ENCODE results near the gene ATXN10.

Gene ATXN10

DNA sequence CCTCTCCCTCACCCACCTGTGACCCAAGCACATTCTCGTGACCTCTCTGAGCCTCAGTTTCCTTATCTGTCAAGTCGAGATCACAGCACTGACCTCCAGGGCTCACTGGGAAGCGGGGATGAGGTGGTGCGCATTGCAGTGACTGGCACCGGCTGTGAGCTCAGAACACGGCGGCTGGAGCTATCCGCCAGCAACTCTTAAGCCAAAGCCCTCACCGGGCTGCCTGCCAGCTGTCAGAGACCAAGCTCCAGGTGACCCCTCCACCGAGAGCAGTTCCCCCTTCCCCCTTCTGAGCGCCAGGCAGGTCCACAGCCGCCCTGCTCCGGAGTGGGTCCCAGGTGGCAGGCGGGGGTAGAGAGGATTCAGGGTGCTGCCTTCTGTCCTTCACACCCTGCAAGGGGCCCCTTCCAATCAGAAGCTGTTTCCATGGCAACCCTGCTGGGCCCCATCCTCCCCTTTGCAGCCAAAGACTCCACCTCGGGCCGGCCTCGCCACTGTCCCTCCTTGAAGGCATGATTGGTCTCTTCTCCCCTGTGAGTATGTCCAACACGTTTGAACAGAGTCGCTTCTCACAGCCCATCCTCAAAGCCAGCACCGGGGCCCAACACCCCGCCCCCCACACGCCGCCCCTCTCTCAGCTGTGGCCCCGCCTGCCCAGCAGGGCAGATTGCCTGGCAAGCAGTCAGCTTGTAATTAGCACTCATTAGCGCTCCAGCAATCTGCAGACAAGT, 206.6 kb downstream of the ATXN10 start:
- no peak for DNase-seq (ENCODE audit: low read depth)

DNA sequence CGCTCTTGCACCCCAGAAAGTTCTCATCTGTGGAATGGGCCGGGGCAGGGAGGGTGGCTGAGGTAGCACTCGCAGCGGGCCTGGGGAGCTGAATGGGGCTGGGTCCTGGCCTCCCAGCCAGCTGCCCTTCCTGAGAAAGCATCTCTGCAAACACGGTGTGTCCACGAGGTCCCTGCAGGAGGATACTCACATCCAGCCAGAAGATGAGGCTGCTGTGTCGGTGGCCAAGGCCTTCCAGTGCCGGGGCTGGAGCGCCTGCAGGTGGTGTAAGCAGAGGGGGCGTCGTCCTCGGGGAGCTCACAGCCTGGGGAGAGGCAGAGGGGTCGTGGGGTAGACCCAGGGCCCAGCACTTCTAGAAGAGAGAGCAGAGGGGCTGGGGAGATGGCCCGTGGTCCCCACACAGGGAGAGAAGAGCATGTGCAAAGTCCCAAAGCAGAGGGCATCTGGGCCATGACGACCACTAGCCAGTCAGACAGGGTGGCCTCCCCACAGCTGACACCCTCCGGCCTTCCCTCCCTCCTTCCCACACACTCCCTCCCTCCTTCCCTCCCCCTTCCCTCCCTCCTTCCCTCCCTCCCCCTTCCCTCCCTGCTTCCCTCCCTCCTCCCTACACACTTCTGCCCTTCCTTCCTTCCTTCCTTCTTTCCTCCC, 207.4 kb downstream of the ATXN10 start:
- no peak for DNase-seq (ENCODE audit: low read depth)

DNA sequence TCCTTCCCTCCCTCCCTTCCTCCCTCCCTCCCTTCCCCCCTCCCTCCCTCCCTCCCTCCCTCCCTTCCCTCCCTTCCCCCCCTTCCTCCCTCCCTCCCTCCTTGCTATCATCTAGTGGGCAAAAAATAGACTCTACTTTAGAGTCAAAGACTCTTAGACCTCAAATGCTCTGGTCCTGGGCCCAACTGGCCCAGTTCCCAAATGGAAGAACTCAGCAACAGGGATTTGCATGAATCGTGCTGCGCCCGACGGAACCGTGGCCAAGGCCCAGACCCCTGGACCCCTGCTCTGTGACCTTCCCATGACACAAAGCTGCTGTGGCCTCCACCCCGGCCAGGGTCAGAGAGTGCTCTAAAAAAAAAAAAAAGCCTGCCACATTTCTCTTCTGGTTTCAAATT, 207.9 kb downstream of the ATXN10 start:
- DNase-seq (ENCODE audit: low read depth), result no peak

DNA sequence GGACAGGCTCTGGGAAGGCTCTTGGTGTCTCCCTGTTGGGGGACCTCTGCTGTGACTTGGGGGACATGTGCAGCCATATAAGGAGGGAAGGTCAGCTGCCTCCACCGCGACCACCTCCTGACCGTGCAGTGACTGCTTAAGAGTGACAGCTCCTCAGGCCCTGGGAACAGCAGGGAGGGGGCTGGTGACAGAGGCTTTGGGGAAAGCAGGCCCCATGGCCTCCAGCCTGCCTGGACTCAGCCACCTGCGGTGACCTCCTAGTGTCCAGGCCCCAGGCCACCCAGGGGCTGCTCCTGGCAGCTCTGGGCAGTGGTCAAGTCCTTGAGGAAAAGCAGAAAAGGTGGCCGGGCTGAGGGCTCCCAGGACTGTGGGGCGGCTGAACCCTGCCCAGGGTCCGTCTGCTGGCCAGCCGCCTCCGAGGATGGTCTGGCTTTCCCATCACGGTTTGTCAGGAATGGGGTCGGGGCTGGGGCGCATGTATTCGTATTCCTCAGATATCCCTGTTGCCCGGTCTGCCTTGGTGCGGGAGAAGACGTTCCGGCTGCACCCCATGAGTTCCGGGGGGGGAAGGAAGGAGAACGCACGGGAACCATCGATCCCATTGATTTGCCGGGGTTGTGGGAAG, 208.6 kb downstream of the ATXN10 start:
- DNase-seq (ENCODE audit: low read depth), result no peak

DNA sequence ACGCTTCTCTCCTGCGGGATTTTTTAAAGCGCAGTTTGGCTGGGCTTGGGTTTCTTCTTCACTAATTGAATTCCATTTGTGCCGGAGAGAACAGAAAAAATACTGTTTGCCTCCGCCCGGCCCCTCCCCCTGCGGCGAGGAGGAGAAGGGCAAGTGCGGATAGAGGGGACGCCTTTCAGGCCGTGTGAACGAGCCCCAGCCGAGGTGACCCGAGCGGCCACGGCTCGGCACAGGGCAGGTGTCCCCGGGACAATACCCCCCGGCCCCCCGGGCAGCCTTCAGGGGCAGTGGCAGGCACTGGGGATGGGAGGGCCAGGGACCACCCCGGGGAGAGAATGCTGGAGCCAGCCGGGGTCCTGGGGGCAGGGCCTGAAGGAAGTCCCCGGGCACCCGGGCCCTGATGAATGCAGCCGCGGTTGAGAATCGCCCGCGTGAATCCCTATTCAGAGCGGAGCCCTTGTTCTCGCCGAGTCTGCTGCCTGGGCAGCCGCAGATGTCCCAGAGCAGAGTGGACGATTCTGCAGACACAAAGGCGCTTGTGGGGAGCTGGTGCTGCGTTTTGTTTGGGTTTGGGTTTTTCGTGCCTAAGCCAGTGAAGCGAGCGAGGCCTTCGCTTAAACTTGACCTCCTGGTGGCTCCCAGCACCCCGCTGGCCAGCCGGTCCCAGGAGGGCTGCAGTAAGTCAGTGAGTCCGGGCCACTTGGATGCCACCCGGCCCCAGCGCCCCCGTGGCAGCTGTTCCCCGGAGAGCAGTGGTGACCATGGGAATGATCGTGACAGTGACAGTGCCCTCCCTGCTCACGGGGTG, 209.3 kb downstream of the ATXN10 start:
- DNase-seq (ENCODE audit: low read depth), result no peak

DNA sequence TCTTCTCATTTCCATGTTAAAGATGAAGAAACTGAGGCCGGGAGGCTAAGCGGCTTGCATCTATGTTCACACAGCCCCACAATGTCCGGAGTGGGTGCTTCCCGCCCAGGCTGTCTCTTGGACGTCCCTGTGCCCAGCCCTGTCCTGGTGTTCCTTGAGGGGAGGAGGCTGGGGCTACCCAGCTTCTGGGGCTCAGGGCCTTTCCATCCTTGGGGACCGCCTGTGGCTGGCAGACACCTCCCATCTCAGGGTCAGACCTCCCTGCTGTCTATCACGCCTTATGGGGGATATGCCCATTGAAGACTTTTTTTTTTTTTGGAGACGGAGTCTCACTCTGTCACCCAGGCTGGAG, 209.9 kb downstream of the ATXN10 start:
- no peak for DNase-seq (ENCODE audit: low read depth)

DNA sequence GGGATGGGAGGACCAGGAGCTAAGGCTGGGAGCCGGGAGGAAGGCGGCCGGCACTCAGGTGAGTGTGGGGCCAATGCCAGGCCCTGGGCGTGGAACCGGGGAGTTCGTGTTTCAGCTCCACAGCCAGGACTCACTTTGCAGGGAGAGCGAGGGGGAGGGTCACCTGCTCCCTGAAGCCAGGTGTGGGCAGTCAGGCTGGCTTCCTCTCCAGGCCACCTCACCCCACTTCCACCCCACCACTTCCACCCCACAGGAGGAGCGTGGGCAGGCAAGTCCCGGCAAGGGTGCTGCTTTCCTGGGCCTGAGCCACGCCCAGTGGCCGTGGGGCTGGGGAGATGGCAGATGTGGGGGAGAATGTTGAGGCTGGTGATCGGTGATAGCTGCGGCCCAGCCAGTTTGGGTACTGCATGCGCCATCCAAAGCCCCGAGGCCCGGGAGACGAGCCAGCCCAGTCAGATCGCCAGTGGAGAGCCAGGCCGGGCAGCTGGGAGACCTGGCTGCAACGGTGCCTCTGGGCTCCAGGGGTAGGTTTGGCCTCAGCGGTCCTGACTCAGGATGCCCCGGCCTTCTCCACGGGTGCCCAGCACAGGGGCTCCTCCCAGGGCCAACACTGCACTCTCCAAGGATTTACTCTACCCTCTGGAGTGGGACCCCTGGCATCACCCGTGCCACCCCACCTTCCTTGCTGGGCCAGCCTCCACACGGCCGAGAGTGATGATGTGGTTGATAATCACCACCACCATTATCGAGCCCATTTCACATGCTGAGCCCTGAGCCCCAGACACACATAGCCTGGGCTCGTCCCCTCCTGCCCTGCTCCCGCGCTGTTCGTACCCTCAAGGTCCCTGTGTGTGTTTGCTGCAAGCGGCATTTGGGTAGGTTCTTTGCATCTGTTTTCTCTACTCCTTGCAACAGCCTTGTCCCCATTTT, 211.5 kb downstream of the ATXN10 start:
- no peak for DNase-seq (ENCODE audit: low read depth)

DNA sequence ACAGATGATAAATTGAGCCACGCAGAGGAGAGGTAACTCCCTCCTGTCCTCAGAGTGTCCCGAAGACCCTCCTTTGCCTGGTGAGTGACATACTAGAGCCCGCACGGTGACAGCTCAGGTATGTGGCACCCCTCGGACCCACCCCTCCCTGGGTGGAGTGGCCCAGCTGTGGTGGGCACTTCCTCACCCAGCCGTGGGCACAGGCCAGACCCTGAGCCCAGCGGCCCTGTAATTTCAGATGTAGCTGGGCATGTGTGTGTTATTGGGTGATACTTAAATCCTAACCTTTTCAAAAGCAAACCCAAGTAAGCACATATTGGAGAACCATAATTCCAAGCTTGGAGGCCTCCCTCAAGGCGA, 212.2 kb downstream of the ATXN10 start:
- DNase-seq (ENCODE audit: low read depth), result no peak

DNA sequence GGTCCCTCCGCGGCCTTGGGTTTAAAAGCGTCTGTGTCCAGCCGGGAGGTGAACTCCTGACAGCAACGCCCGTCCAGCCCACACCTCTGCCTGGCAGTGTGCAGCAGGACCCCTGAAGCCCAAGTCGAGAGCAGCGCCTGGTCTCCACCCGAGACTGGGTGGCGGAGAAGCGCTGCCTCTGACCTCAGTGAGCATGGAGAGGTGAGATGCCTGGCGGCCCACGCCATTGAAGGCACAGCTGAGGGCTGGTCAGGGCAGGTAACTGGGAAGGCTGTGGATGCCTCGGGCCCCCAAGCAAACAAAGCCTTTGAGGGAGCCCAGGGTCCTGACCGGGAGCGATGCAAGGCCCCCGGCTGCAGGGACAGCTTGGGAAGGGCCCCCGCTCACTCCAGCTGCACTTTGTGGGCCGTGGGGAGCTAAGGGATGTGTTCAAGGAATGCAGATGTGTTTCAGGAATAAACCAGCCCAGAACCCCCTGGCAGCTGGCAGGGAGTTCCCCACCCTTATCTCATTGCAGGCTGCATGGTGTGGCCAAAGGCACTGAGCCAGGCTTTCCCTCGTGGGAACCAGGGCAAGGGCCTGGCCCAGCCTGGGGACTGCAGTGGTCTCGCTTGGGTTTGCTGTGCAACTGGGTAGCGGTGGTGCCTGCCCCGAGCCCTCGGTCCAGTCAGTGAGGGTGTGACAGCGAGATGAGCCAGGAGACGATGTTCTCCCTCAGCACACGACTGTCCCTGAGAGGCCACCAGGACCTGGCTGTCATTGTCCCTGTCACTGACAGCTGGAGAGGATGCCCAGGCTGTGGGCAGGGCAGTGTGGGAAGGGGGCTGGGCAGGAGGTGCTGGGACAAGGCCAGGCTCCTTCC, 212.8 kb downstream of the ATXN10 start:
- DNase-seq (ENCODE audit: low read depth), result no peak

DNA sequence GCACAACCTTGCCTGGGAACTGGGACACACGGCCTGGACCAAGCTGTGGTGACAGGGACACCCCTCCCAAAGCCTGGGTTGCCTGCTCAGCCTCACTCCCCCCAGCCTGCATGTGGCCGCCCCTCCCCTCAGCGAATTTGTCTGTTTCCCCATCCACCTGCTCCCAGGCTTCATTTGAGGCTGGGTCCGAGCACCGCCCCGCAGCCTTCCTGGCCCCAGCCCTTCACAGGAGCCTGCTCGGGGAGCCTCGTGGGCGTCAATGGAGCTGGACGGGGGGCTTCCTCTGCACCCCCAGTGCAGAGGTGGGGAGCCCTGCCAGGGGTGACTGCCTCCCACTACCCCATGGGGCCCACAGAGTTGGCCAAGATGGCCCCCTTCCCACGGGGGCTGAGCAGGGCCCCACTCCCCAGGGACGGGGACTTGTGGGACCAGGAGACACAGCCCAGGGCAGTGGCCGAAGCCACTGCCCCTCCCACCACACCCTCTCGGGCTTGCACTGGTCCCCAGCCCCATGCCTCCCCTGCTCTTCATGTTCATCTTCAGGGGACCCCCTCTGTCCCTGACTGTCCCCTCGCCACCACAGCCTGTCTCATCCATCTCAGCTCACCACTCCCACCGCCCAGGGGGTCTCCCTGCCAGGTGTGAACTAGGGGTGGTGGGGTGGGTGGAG, 213.7 kb downstream of the ATXN10 start:
- no peak for DNase-seq (ENCODE audit: low read depth)

DNA sequence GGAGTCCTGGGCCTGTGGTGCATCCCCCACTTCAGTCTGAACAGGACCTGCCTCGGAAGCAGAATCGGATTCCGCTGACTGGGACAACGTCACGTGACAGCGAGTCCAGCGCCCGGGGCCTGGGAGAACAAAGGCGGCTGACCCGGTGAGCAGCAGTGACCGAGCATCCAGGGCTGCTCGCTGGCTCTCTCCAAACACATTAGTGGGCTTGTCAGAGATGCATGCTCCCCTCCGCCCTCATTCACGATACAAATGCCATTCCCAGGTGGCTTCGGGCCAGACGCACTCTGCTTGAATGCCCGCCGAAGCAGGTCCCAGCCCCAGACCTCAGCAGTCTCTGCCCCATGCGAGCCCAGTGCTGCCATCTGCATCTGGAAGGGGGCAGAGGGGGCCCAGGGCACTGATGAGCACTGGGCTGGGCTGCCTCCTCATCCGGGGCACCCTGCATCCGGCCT, 214.3 kb downstream of the ATXN10 start:
- DNase-seq (ENCODE audit: low read depth), result no peak

DNA sequence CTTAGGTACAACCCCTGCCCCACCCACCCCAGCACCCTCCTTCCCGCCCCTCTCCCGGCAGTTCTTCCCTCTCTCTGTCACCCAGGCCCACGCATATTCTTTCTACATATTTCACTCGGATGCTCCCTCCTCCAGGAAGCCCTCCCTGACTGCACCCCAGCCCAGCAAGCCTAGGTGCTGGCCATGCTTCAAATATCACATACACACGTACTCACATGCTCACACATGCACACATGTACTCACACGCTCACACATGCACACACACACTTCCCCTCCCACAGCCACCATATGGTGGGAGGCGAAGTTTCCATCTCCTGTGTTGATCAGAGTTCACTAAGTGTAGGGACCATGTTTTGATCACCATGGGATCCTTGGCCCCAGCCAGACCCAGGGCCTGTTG, 214.9 kb downstream of the ATXN10 start:
- DNase-seq (ENCODE audit: low read depth), result no peak

DNA sequence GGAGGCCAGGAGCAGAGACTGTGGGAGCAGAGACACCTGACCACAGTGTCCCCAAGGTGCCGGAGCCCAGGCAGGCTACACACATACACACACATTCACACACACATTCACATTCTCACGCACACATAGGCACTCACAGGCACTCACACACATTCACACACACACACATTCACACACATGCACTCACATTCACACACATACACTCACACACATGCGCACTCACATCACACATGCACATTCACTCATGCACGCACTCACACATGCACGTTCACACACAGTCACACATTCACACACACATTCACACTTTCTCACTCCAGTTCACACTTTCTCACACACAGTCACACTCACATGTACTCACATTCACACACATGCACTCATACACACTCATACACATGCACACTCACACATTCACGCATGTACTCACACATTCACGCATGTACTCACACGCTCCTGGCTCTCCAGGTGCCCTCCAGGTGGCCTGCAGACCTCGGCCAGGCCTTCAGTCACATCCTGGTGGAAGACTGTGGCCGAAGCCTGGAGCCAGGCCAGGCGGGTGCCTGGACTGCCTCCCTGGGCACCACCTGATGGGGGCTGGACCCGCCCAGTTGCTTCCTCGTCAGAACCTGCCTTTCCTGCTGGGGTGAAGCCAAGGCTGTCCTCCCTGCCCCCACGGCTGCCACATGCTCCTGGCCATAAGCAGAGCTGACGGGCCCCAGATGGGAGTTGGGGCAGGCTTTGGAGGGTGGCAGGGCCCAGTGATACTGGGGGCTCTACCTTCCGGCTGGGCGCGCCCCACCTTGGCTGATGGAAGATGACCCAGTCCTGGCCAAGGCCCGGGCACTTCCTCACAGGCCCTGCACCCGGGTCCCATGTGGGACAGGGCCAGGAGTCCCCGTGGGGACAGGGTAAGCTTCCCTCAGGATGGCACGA, 215.8 kb downstream of the ATXN10 start:
- no peak for DNase-seq (ENCODE audit: low read depth)

DNA sequence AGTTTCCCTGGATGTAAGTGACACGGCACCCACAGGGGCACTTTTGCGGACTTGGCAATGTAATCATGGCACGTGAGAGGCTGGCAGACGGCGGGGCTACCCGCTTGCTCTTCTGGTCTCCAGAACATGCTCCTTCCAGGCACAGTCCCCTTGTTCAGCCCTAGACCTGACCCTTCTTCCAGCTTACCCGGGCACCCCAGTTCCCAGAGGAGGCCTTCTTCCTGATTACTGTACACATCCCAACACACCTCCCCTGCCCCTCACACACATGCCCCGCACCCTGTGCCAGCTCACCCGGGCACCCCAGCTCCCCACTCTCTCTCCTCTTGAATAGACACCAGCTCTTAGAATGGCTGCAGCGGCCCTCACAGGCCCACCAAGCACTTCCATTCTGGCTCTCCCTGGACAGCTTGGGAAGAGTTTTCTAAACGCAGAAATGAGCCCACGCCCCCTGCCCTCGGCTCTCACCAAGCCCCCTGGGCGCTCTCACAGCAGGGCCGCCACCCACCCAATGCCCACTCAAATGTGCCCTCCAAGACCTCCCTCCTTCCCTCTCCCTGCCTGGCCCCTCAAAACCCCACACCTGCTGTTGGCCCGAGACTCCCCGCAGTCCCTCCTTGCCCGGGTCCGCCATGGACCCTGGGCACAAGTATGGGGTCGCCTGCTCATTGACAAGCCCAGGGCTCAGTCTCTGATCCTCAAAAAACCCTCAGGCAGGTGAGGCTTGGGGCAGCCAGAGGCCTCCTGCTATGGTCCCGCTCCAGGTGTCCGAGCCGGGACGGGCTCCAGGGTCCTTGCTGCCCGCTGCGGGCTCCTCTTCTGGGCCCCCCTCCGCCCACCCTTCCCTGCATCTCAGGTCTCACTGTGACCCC, 216.8 kb downstream of the ATXN10 start:
- no peak for DNase-seq (ENCODE audit: low read depth)

DNA sequence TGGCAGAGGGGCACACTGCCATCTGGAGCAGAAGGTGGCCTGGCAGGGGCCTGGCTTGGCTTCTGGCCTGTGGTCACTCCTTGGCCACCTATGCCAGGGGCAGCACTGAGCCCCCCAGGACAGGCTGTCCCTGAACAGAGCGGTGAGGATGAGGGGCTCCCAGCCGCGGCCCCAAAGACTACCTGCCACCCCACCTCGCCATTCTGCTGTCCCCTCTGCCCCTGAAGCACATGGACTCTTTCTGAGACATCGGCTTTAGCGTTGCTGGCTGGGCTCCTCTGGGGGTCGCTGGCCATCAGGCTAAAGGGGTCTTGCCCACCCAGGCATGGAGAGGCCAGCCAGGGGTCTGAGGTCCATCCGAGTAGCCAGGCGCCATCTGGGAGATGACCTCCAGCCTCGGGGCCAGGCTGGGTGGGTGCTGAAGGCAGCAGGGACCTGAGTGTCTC, 217.5 kb downstream of the ATXN10 start:
- DNase-seq (ENCODE audit: low read depth), result no peak

DNA sequence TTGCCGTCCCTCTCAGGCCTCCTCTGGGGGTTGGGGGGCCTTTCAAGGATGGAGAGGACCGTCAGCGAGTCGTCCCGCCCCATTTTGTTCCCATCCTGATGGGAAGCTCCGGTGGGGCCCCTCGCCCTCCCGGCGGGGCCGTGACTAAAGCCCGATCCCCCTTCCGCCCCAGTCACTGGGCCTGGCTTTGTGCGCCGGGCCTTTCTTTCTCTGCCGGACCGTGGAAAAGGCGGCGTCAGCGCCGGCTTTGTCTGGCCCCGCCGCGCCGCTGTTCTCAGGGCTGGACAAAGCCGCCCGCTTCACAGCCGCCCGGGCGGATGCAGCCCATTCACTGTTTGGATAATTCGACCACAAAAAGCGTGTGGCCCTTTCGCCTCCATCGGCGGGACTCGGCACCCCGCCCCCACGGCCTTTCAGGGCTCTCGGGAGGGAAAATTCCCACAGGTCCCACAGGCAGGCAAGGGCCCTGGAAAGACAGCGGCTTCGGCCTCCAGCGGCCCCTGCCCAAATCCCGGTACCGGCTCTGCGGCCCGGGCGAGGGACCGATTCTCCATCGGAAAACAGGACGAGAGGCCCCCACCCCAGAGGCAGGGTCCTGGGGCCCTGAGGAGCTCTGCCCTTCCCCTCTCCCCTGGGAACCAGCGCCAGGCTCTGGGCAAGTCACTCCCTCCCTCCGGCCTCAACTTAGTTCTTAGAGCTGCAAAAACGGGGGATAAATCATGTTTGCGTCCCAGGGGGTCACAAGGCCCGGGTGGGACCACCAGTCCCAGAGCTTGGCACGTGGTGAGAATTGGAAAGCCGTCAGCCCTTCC, 218.1 kb downstream of the ATXN10 start:
- no peak for DNase-seq (ENCODE audit: low read depth)

DNA sequence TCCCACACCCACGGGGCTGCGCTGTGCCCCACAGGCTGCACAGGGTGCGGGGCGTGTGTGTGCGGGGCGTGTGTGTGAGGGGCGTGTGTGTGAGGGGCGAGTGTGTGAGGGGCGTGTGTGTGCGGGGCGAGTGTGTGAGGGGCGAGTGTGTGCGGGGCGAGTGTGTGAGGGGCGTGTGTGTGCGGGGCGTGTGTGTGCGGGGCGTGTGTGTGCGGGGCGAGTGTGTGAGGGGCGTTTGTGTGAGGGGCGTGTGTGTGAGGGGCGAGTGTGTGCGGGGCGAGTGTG, 218.7 kb downstream of the ATXN10 start:
- no peak for DNase-seq (ENCODE audit: low read depth)

Measured in HS-27A (cell line).